Stimulated activated naive B cell treated with anti-CD40 and anti-IgM and Interleukin-4, amounts not matched to agents 10 μg/mL and 1 μg/mL and 100 μg/mL, for 72 hours (primary cell): ENCODE data around the gene TACC3.

Source experiments
- ATAC-seq, 2 donors: fragments of 150-1000 bp; cut with Tn5 transposase; replicated peaks; 2 replicates each; pipeline ENCODE4 v1.10.0; 2021; ENCODE audit warnings: moderate library complexity in 1 of 2
- DNase-seq: peaks from one replicate; pipeline ENCODE4 v3.0.0; 2021
- H3K27ac Mint-ChIP-seq: one replicate; pipeline ENCODE4 v1.8.0; 2022; ENCODE audit warnings: mild to moderate bottlenecking, mixed read lengths
- H3K27me3 Mint-ChIP-seq, 2 donors: one replicate each; pipeline ENCODE4 v1.8.0; 2022; ENCODE audit warnings: mixed read lengths in 2 of 2
- H3K36me3 Mint-ChIP-seq, 2 donors: one replicate each; pipeline ENCODE4 v1.8.0; 2022; ENCODE audit warnings: mixed read lengths in 2 of 2, mild to moderate bottlenecking in 1 of 2
- H3K4me1 Mint-ChIP-seq, 2 donors: one replicate each; pipeline ENCODE4 v1.8.0; 2022; ENCODE audit warnings: mixed read lengths in 2 of 2, mild to moderate bottlenecking in 1 of 2
- H3K4me3 Mint-ChIP-seq, 2 donors: one replicate each; pipeline ENCODE4 v1.8.0; 2022; ENCODE audit warnings: mild to moderate bottlenecking in 2 of 2, mixed read lengths in 2 of 2, moderate library complexity in 1 of 2
- H3K9me3 Mint-ChIP-seq, 2 donors: one replicate each; pipeline ENCODE4 v1.8.0; 2022; ENCODE audit warnings: mixed read lengths in 2 of 2, mild to moderate bottlenecking in 1 of 2

TACC3 gene

DNA sequence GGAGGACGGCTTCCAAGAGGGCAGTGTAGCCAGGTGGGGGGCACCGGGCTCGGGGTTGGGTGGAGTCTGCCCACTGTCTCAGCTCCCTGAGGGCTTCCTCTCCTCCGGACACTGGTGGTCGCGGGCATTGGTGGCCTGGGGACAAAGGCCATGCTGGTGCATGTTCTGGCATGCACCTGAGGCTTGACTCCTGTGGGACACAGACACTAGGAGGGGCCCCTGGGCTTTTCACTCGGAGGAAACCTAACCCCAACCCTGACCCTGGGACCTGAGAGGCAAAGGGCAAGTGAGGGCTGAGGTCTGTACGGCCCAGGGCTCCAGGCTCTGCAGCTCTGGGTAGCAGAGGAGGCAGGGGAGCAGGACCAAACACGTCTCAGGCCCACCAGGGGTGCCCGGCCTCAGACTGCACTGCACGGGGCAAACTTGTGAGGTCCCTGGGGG is 49.5 kb downstream of the TACC3 start:
- ATAC-seq (no peak), DNase-seq (no peak)
- H3K27me3 Mint-ChIP-seq = peaks cover 20 to 49% of the 10 kb centered on the region in 2 donors
- H3K9me3 Mint-ChIP-seq = no peaks in the 10 kb centered on the region
- H3K27ac Mint-ChIP-seq = no peak overlapping the region
- H3K4me1 Mint-ChIP-seq = peaks cover 7 to 30% of the 10 kb centered on the region in 2 donors
- no peak overlapping the region for H3K4me3 Mint-ChIP-seq
- no peaks in the 10 kb centered on the region for H3K36me3 Mint-ChIP-seq

DNA sequence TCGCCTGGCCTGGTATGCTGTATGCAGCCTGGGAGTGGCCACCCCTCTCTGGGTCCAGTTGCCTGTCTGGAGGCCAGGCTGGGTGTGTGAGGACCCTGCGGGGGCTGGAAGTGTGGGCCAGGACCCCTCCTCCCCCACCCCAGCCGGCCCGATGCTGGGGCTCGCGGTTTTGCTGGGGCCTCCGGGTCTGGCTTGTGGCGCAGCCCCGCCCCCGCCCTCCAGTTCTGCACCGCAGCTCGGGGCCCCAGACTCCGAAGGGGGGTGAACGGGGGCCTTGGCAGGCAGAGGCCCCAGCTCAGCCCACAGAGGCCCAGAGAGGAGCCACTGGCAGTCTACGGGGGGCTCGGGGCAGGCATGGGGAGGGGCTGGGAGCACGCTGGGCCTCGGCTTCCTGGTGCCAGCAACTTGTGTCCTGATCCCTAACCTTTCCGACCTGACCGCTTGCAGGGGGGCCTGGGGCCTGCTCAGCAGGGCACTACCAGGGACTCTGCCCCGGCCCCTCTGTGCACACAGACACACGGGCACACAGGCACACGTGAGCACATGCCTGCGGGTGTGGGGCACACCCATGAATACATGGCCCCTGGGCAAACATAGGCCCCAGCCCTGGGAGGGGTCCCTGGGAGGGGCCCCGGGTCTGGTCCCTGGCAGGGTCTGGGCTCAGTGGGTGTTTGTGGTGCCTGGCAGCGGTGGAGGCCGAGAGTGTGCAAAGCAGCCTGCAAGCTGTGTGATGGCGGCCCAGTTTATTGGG is 50.4 kb downstream of the TACC3 start:
- H3K4me1 Mint-ChIP-seq = peaks cover 9 to 36% of the 10 kb centered on the region in 2 donors
- H3K9me3 Mint-ChIP-seq = no peaks in the 10 kb centered on the region
- no peak overlapping the region for H3K4me3 Mint-ChIP-seq
- H3K36me3 Mint-ChIP-seq = no peaks in the 10 kb centered on the region
- peaks cover 20 to 53% of the 10 kb centered on the region in 2 donors for H3K27me3 Mint-ChIP-seq
- DNase-seq (no peak), ATAC-seq (no peak)
- H3K27ac Mint-ChIP-seq = no peak overlapping the region

DNA sequence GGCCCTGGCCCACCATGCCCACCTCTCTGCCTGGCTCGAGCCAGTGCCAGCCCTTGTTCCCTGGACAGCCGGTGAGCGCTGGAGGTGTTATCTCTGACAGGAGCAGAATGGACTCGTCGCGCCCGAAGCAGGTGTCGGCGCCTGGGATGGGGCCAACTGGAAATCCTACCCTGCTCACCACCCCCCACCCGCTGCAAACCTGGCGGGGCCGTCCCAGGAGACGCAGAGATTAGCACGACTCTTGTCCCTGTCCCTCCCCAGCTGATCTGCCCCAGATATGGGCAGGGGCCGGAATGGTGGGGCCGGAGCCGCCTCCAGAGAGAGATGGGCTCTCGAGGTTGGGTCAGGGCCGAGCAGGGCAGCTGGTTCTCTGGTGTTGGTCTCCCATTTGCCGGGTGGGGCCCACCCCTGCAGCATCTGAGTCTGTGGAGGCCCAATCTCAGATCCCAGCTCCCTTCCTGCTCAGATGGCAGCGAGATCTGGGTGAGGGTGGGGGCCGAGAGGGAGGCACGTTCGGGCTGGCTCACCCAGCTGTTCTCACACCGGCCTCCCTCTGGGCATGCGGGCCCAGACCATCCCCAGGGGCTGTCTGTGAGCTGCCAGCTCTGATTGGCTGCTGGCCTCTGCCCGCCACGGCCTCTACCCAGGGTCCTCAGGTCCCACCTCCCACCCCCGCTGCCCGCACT is 51.7 kb downstream of the TACC3 start:
- DNase-seq (no peak), ATAC-seq (no peak)
- H3K4me3 Mint-ChIP-seq = no peak overlapping the region
- peaks cover 7 to 32% of the 10 kb centered on the region in 2 donors for H3K4me1 Mint-ChIP-seq
- H3K27me3 Mint-ChIP-seq = peaks cover 20 to 55% of the 10 kb centered on the region in 2 donors
- H3K9me3 Mint-ChIP-seq = no peaks in the 10 kb centered on the region
- H3K27ac Mint-ChIP-seq = no peak overlapping the region
- no peaks in the 10 kb centered on the region for H3K36me3 Mint-ChIP-seq

DNA sequence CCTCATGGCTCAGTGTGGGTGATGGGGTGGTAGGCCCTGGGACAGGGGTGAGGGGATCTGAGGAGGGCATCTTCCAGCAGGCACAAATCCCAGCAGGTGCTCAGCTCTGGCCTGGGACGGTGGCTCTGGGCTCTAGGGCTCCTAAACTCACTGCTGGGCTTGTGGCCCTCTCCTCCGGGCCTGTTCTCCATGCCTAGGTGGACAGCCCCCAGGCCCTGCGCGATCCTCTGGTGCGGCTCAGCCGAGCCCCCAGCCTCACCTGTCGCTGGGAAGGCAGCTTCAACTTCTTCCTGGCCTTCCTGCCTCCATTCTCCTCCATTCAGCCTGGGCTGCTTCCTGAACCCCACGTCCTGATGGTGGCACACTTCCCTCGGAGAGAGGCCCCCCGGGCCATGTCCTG is 52.4 kb downstream of the TACC3 start:
- Mint-ChIP-seq H3K4me3 (no peak overlapping the region), H3K27ac (no peak overlapping the region), H3K27me3 (peaks cover 16 to 47% of the 10 kb centered on the region in 2 donors), H3K36me3 (no peaks in the 10 kb centered on the region), H3K9me3 (no peaks in the 10 kb centered on the region), H3K4me1 (peaks cover 3 to 25% of the 10 kb centered on the region in 2 donors)
- ATAC-seq (no peak), DNase-seq (no peak)

DNA sequence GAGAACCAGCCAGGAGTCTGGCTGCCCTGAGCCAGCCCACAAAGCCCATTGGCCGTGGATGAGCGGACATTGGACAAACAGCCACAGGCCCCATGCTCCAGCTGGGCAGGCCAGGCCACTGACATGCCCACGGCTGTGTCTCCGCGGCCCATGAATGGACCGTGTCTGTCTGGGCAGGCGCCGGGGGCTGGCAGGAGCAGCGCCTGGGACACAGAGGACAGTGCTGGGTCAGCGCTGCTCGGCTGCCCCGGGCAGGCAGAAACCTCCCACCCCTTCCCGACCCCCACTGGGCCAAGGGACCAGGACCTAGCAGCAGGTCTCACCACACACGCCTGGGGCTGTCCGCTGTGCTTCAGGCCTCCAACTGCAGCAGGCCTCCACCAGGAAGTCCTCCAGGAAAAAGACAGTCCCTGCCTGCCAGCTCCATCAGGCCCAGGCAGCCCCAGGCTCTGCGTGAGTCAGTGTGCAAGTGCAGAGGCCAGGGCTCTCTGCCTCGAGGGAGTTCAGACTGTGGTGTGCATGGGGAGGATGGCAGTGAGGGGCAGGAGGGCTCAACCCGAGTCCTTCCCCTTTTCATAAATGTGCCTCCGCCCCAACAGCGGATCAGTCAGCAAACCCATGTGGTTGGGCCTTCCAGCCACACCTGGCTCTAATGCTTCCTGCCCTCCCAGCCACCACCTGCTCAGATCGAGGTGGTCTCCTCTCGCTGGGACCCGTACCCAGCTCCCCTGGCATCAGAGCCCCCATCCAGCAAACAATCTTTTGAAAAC is 54.6 kb downstream of the TACC3 start:
- H3K36me3 Mint-ChIP-seq = no peaks in the 10 kb centered on the region
- no peaks in the 10 kb centered on the region for H3K9me3 Mint-ChIP-seq
- H3K27me3 Mint-ChIP-seq = peaks cover 16 to 36% of the 10 kb centered on the region in 2 donors
- DNase-seq = peak; percentile 29
- peak; percentile 93 to 97 for ATAC-seq
- H3K27ac Mint-ChIP-seq = no peak overlapping the region
- peaks cover 3 to 24% of the 10 kb centered on the region in 2 donors for H3K4me1 Mint-ChIP-seq
- H3K4me3 Mint-ChIP-seq = no peak overlapping the region

DNA sequence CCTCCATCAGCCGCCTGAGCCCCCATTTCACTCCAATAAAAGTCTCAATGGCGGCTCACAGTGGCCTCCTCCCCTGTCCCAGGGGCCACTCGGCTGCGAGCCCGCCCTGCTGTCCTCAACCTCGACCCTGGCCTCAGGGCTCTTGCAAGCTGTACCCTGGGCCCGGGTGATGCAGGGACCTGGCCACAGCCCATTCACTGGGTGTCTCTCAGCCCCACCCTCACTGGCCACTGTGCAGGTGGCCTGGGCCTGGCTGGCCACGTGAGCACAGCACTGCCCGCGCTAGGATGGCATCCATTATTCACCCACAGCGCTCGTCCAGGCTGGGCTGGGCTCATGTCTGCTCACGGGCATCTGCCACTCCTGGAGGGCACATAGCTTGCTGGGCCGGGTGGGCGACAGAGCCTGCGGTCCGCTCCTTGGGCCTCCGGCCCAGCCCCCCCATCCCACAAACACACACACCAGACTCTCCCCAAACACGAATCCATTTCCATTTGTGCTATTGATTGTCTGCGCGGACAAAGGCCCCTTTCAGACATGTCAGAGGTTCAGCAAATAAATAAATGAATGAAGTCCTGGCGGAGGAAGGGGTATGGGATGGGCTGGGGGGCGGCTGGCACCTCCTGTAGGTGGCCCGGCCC is 55.3 kb downstream of the TACC3 start:
- ATAC-seq = no peak
- H3K36me3 Mint-ChIP-seq = no peaks in the 10 kb centered on the region
- no peaks in the 10 kb centered on the region for H3K9me3 Mint-ChIP-seq
- peaks cover 3 to 17% of the 10 kb centered on the region in 2 donors for H3K4me1 Mint-ChIP-seq
- no peak overlapping the region for H3K4me3 Mint-ChIP-seq
- H3K27ac Mint-ChIP-seq = no peak overlapping the region
- peaks cover 16 to 30% of the 10 kb centered on the region in 2 donors for H3K27me3 Mint-ChIP-seq
- no peak for DNase-seq

DNA sequence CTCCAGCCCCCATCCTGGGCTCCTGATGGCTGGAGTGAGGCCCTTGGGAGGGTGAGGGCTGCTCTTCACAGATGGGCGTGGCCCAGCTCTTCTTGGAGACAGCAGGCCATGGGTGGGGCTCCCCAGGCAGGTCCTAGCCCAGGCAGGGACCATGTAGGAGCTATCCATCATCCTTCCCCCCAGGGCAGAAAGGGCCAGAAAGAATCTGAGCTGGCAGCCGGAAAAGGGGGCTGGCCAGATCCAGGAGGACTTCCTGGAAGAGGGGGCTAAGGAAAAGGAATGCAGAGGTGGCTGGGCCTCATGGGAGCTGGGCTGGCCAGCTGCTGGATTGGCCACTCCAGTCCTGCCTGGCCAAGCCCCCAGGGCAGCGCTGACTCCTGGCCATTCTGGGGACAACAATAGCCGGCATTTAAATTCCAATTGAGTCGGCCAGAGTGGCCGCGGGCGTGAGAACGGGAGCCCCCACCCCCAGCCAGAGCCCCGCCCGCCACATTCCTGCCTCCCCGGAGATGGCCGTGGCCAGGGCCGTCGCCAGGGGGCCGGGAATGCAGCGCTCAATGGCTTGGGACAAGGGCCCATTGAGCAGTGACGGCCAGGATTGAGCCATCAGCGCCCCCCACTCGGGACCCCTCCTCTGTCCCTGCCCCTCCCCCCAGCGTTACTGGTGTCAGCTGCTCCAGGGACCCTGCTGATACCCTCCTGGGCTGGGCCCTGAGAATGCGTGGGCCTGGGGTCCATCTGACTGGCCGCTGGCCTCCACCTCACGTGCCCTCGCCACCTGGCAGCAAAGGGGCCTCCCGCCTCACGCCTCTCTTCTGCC is 56.7 kb downstream of the TACC3 start:
- ATAC-seq = no peak
- no peak overlapping the region for H3K27ac Mint-ChIP-seq
- no peaks in the 10 kb centered on the region for H3K36me3 Mint-ChIP-seq
- no peak for DNase-seq
- no peaks in the 10 kb centered on the region for H3K9me3 Mint-ChIP-seq
- H3K27me3 Mint-ChIP-seq = peaks cover 12 to 24% of the 10 kb centered on the region in 2 donors
- no peak overlapping the region for H3K4me3 Mint-ChIP-seq
- peaks cover 3 to 13% of the 10 kb centered on the region in 2 donors for H3K4me1 Mint-ChIP-seq

DNA sequence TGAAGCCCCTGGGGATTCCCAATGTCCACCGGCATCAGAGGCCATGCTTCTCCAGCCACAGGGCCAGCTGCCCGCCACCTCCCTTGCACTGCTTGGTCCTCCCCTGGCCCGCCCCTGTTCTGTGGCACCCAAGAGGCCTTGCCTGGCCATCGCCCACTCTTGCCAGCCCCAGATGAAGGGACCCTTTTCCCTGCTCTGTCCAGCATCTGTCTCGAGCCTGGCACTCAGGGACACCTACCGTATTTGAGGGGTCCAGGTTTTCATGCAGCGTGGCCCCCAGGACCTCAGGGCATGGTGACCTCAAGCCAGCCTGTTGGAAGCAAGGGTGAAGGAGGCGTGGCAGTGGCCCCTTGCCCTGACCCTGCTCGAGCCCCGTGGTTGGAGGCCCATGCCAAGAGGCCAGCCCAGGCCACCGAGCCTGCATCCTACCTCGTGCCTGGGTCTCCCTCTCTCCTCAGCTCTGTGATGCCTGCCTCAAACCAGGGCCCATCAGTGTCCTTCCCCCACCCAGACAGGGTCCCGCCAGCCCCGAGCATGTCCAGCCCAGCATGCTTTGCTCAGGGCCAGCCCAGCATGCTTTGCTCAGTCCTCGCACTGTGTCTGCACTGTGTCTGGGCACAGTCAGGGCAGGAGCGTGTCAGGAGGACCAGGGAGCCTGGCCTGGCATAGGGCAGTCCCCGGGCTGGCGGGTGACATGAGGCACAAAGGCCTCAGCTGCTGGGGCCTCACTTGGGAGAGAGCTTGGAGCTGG is 57.5 kb downstream of the TACC3 start:
- H3K27me3 Mint-ChIP-seq = peaks cover 7 to 26% of the 10 kb centered on the region in 2 donors
- H3K4me1 Mint-ChIP-seq = peaks cover 3 to 13% of the 10 kb centered on the region in 2 donors
- H3K36me3 Mint-ChIP-seq = no peaks in the 10 kb centered on the region
- ATAC-seq (no peak), DNase-seq (no peak)
- no peak overlapping the region for H3K27ac Mint-ChIP-seq
- H3K9me3 Mint-ChIP-seq = no peaks in the 10 kb centered on the region
- no peak overlapping the region for H3K4me3 Mint-ChIP-seq

DNA sequence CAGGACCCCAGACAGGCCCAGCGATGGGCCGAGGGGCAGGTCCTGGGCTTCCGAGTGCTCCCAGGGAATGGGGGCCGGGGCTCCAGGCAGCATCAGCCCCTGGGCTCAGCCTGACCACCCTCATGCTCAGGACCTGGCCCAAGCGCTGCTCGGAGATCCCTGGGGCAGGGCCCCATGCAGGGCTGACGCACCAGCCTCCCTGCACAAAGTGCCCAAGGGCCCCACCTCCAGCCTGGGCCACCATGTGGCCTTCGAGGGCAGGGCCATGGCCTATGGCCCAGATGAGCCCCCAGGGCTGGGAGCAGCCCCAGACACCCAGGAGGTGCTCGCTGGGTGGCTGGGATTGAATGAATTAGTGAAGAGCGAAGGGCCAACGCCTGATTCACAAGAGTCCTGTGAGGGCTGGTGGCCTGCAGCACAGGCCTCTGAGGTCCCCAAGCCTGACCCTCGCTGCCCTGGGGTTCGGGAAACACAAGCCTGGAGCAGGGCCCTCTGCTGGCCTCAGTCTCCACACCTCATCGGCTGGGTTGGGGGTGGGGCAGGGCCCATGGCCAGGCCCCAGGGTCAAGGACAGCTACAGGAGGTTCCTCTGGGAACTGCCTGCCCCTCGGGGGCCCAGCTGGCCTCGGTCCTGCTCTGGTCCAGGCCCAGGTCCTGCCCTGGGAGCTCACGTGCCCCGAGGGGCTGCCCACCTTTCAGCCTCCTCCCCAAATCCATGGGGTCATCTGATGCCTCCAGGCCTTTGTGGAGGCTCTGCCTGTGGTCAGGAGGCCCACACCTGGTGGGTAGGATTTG is 58.5 kb downstream of the TACC3 start:
- peaks cover 0 to 17% of the 10 kb centered on the region in 2 donors for H3K27me3 Mint-ChIP-seq
- DNase-seq = no peak
- H3K27ac Mint-ChIP-seq = no peak overlapping the region
- H3K9me3 Mint-ChIP-seq = no peaks in the 10 kb centered on the region
- no peak overlapping the region for H3K4me3 Mint-ChIP-seq
- H3K4me1 Mint-ChIP-seq = peaks cover 3 to 13% of the 10 kb centered on the region in 2 donors
- no peaks in the 10 kb centered on the region for H3K36me3 Mint-ChIP-seq
- ATAC-seq = no peak

DNA sequence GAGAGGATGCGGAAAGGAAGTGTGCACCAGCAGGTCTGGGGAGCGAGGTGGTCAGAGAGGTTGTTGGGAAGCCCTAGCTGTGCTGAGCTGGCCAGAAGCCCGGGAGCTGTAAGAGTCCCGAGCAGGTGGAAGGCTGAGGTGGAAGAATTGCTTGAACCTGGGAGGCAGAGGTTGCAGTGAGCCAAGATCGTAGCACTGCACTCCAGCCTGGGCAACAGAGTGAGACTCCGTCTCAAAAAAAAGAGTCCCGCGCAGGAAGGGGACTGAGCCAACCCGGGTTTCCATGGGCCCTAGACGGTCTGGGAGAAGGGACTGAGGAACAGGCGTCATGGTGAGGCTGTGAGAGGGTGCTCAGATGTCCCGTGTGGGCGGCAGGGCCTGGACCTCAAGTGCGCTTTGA is 59.1 kb downstream of the TACC3 start:
- no peak for ATAC-seq
- H3K27me3 Mint-ChIP-seq = peaks cover 0 to 17% of the 10 kb centered on the region in 2 donors

DNA sequence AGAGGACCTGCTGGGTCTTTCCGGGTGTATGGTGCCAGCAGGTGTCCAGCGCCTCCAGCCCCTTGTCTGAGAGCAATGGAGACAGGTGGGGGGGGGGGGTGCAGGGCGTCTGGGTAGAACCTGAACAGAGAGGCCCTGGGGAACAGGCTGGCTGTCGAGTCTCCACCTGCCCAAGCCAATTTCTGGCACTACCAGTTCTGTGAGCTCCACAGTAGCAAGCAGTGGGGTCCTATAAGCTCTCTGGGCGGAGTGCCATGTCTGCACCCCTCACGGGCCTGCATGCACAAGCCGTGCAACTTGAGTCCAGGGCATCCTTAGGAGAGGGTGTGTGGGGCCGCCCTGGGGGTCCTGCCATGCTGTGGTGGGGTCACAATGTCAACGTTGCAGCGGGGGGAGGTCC is 61.7 kb downstream of the TACC3 start:
- Mint-ChIP-seq H3K4me1 (no peaks in the 10 kb centered on the region), H3K27ac (peak overlapping the region; percentile 56), H3K27me3 (peaks cover 0 to 7% of the 10 kb centered on the region in 2 donors), H3K36me3 (no peaks in the 10 kb centered on the region), H3K9me3 (no peaks in the 10 kb centered on the region), H3K4me3 (no peak overlapping the region)
- no peak for ATAC-seq
- DNase-seq = no peak

More for the DNA sequence above, 59.1 kb downstream of the TACC3 start:
- Mint-ChIP-seq H3K4me1 (peaks cover 3 to 12% of the 10 kb centered on the region in 2 donors), H3K4me3 (no peak overlapping the region), H3K36me3 (no peaks in the 10 kb centered on the region), H3K27ac (no peak overlapping the region), H3K9me3 (no peaks in the 10 kb centered on the region)
- no peak for DNase-seq

DNA sequence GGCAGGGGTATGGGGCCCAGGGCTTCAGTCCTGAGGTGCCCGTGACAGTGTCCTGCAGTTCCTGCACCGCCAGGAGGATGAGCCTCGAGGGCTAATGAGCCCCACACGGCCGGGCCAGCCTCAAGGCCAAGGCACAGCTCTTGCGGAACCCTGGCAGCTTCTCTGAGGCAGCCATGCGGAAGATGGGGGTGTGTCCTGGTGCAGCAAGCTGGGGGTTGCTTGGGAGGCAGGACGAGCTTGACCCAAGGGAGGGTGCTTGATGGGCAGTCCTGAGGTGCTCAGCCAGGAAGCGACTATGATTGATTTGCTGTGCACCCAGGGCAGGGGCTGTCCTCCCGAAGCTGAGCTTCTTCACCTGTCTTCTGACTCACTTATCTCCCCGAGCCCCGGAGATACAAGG is 62.6 kb downstream of the TACC3 start:
- no peak for DNase-seq
- no peaks in the 10 kb centered on the region for H3K9me3 Mint-ChIP-seq
- H3K27ac Mint-ChIP-seq = no peak overlapping the region
- H3K4me3 Mint-ChIP-seq = no peak overlapping the region
- no peak for ATAC-seq
- H3K4me1 Mint-ChIP-seq = no peaks in the 10 kb centered on the region
- peaks cover 0 to 7% of the 10 kb centered on the region in 2 donors for H3K27me3 Mint-ChIP-seq
- H3K36me3 Mint-ChIP-seq = no peaks in the 10 kb centered on the region
